T-cell (primary cell): ENCODE data around the gene GPR143. TPM values are rescaled to one million over a fixed set of nuclear protein-coding genes. Genes with fewer than 3 reads are reported as not detected.
A peak's percentile ranks its signal among the peaks of the same experiment; 100 is the strongest.

Experiments used
- ATAC-seq, 4 experiments: fragments of 200-7000 bp in 3 of 4; fragments of 150-1000 bp in 1 of 4; cut with Tn5 transposase; replicated peaks in 1 of 4; 1 replicate in 3 of 4; 2 replicates in 1 of 4; pipeline ENCODE4 v1.10.0; 2021; ENCODE audit warnings: moderate library complexity in 3 of 4, mild to moderate bottlenecking in 2 of 4, moderate number of reproducible peaks in 1 of 4
- CTCF ChIA-PET, 2 donors: fragments of 300-600 bp; sonication (Branson Sonifier 250); formaldehyde crosslinking; loops; one replicate each; lab custom pipeline; 2022; ENCODE audit warnings: antibody characterized with exemption in 2 of 2; lab: Charles Lee
- POLR2A ChIA-PET, 2 donors: fragments of 300-600 bp; sonication (Branson Sonifier 250); formaldehyde crosslinking; loops; one replicate each; lab custom pipeline; 2022; ENCODE audit warnings: antibody characterized with exemption in 2 of 2; lab: Charles Lee
- DNase-seq, 35 experiments: peaks; one replicate each; pipeline versions ENCODE4 v3.0.0 to v3.0.0-alpha.2; 2013 to 2023
- H3K27ac ChIP-seq: one replicate; pipeline ENCODE4 v1.5.1; 2013; ENCODE audit warnings: low read length
- H3K27me3 ChIP-seq, 2 experiments: replicated peaks in 1 of 2; 1 replicate in 1 of 2; 2 replicates in 1 of 2; pipeline versions ENCODE4 v1.6.1 to v1.7.0; 2013; ENCODE audit warnings: low read length in 1 of 2, mixed read lengths in 1 of 2; ENCODE audit not compliant: control insufficient read depth in 2 of 2, insufficient read depth in 2 of 2; ENCODE audit errors: extremely low read depth in 1 of 2
- H3K36me3 ChIP-seq, 2 donors: 1 replicate in 1 of 2; 2 replicates in 1 of 2; pipeline versions ENCODE4 v1.6.1 to v1.7.0; 2013; ENCODE audit warnings: low read length in 1 of 2; ENCODE audit not compliant: control insufficient read depth in 2 of 2, insufficient read depth in 1 of 2; ENCODE audit errors: extremely low read depth in 1 of 2
- H3K4me1 ChIP-seq, 2 experiments: 1 replicate in 1 of 2; 2 replicates in 1 of 2; pipeline versions ENCODE4 v1.6.1 to v1.7.0; 2013; ENCODE audit warnings: low read length in 2 of 2, mixed read lengths in 1 of 2; ENCODE audit not compliant: insufficient read depth in 2 of 2, control insufficient read depth in 1 of 2; ENCODE audit errors: extremely low read depth in 1 of 2
- H3K4me3 ChIP-seq, 2 donors: 1 replicate in 1 of 2; 2 replicates in 1 of 2; pipeline versions ENCODE4 v1.5.1 to v1.7.0; 2013; ENCODE audit warnings: mild to moderate bottlenecking in 2 of 2, low read length in 1 of 2, moderate library complexity in 1 of 2; ENCODE audit not compliant: control insufficient read depth in 1 of 2; ENCODE audit errors: extremely low read depth in 1 of 2
- H3K9me3 ChIP-seq: 2 replicates; pipeline ENCODE4 v1.7.0; 2013
- H3K27ac Mint-ChIP-seq, 2 donors: one replicate each; pipeline ENCODE4 v1.8.0; 2020 to 2021; ENCODE audit warnings: mild to moderate bottlenecking in 2 of 2, mixed read lengths in 2 of 2
- H3K27me3 Mint-ChIP-seq, 2 donors: one replicate each; pipeline ENCODE4 v1.8.0; 2021 to 2022; ENCODE audit warnings: mixed read lengths in 2 of 2
- H3K36me3 Mint-ChIP-seq: one replicate; pipeline ENCODE4 v1.8.0; 2021; ENCODE audit warnings: mixed read lengths
- H3K4me1 Mint-ChIP-seq, 3 donors: one replicate each; pipeline ENCODE4 v1.8.0; 2020 to 2022; ENCODE audit warnings: mixed read lengths in 3 of 3, mild to moderate bottlenecking in 1 of 3
- H3K4me3 Mint-ChIP-seq, 3 donors: one replicate each; pipeline ENCODE4 v1.8.0; 2020 to 2022; ENCODE audit warnings: mild to moderate bottlenecking in 3 of 3, mixed read lengths in 3 of 3, moderate library complexity in 3 of 3
- H3K9me3 Mint-ChIP-seq, 3 donors: one replicate each; pipeline ENCODE4 v1.8.0; 2020 to 2022; ENCODE audit warnings: mixed read lengths in 3 of 3
- WGBS: methylation state at CpG from one replicate; pipeline ENCODE4 v1.1.5; 2013; ENCODE audit warnings: missing lambda C conversion rate; ENCODE audit not compliant: insufficient coverage; 5-methylcytosine and 5-hydroxymethylcytosine counted together
- total RNA-seq, 35 experiments: library from RNA in 6 of 35; stranded (reverse) in 6 of 35; fragments of 120-200 nt in 1 of 35; gene quantifications; one replicate each; pipeline versions ENCODE4 v1.2.1 to v1.2.4 and lab custom pipeline; 2013 to 2026

Gene GPR143
- total RNA-seq, 5 donors from 2014 or later (not counting 1 experiment from before 2014, with no cell fraction given) = not detected

- H3K4me3 Mint-ChIP-seq = no peak overlapping the region
- H3K4me1 Mint-ChIP-seq = no peaks in the 10 kb centered on the region
- POLR2A ChIA-PET = no interaction called here
- no peak overlapping the region for H3K27ac Mint-ChIP-seq
- CTCF ChIA-PET = no interaction called here
- Histone ChIP-seq H3K27ac (no peak overlapping the region), H3K36me3 (no peaks in the 10 kb centered on the region), H3K9me3 (peaks cover 2% of the 10 kb centered on the region), H3K4me1 (no peaks in the 10 kb centered on the region), H3K27me3 (no peaks in the 10 kb centered on the region), H3K4me3 (no peak overlapping the region)
- WGBS = no CpG with 5 or more reads among the region's 4 CpGs
- DNase-seq (no peak), ATAC-seq (no peak)
- no peaks in the 10 kb centered on the region for H3K36me3 Mint-ChIP-seq
- peaks cover 5 to 10% (median 5%) of the 10 kb centered on the region in 3 donors for H3K9me3 Mint-ChIP-seq
- peaks cover 6 to 8% of the 10 kb centered on the region in 2 donors for H3K27me3 Mint-ChIP-seq
These were observed 37.1 kb upstream of the GPR143 start for GRCh38 chrX:9802737-9803136.

GRCh38 chrX:9797384-9798360 is 32.0 kb upstream of the GPR143 start:
- no peaks in the 10 kb centered on the region for H3K36me3 Mint-ChIP-seq
- DNase-seq = no peak
- no peak for ATAC-seq
- no peak overlapping the region for H3K4me3 Mint-ChIP-seq
- peaks cover 2% of the 10 kb centered on the region for H3K9me3 ChIP-seq
- ChIA-PET POLR2A (no interaction called here), CTCF (no interaction called here)
- no peaks in the 10 kb centered on the region for H3K4me1 Mint-ChIP-seq
- peaks cover 8 to 14% of the 10 kb centered on the region in 2 donors for H3K27me3 Mint-ChIP-seq
- no CpG with 5 or more reads among the region's 11 CpGs for WGBS
- peaks cover 0 to 5% of the 10 kb centered on the region in 2 experiments for H3K27me3 ChIP-seq
- no peaks in the 10 kb centered on the region for H3K4me1 ChIP-seq
- H3K36me3 ChIP-seq = no peaks in the 10 kb centered on the region
- H3K27ac ChIP-seq = no peak overlapping the region
- H3K27ac Mint-ChIP-seq = no peak overlapping the region
- H3K4me3 ChIP-seq = no peak overlapping the region
- H3K9me3 Mint-ChIP-seq = peaks cover 9 to 17% (median 11%) of the 10 kb centered on the region in 3 donors

GRCh38 chrX:9794495-9794894 is 28.8 kb upstream of the GPR143 start:
- H3K27ac Mint-ChIP-seq = no peak overlapping the region

GRCh38 chrX:9790866-9791265 is 25.2 kb upstream of the GPR143 start:
- no peak overlapping the region for H3K4me3 Mint-ChIP-seq
- no peaks in the 10 kb centered on the region for H3K9me3 ChIP-seq
- peaks cover 25 to 27% of the 10 kb centered on the region in 2 donors for H3K27me3 Mint-ChIP-seq
- no peak for DNase-seq
- H3K27ac ChIP-seq = no peak overlapping the region
- H3K4me3 ChIP-seq = no peak overlapping the region
- ATAC-seq = no peak
- peaks cover 10 to 19% of the 10 kb centered on the region in 2 experiments for H3K27me3 ChIP-seq
- peaks cover 4 to 7% (median 6%) of the 10 kb centered on the region in 3 donors for H3K9me3 Mint-ChIP-seq
- ChIA-PET POLR2A (interaction anchor here in 1 of 2 donors (0.6 kb wide), 1 partner anchor 174 kb away, joined by 3 read pairs; no protein-coding TSS in a partner anchor), CTCF (no interaction called here)
- peaks cover 0 to 4% (median 2%) of the 10 kb centered on the region in 3 donors for H3K4me1 Mint-ChIP-seq
- no peak overlapping the region for H3K27ac Mint-ChIP-seq
- no peaks in the 10 kb centered on the region for H3K36me3 Mint-ChIP-seq
- H3K36me3 ChIP-seq = no peaks in the 10 kb centered on the region
- no CpG with 5 or more reads among the region's 6 CpGs for WGBS
- no peaks in the 10 kb centered on the region for H3K4me1 ChIP-seq

More at GRCh38 chrX:9794495-9794894, 28.8 kb upstream of the GPR143 start:
- no peak for DNase-seq
- Histone ChIP-seq H3K4me1 (no peaks in the 10 kb centered on the region), H3K4me3 (no peak overlapping the region), H3K27ac (no peak overlapping the region), H3K27me3 (peaks cover 2 to 12% of the 10 kb centered on the region in 2 experiments), H3K36me3 (no peaks in the 10 kb centered on the region), H3K9me3 (no peaks in the 10 kb centered on the region)
- POLR2A ChIA-PET = no interaction called here
- Mint-ChIP-seq H3K36me3 (no peaks in the 10 kb centered on the region), H3K27me3 (peaks cover 6 to 11% of the 10 kb centered on the region in 2 donors), H3K4me1 (no peaks in the 10 kb centered on the region), H3K9me3 (peaks cover 4 to 7% (median 6%) of the 10 kb centered on the region in 3 donors), H3K4me3 (no peak overlapping the region)
- CTCF ChIA-PET = no interaction called here
- no CpG with 5 or more reads among the region's 7 CpGs for WGBS
- no peak for ATAC-seq

- POLR2A ChIA-PET = interaction anchor here in 1 of 2 donors (0.6 kb wide), 1 partner anchor 17 kb away, joined by 9 read pairs; no protein-coding TSS in a partner anchor
- CTCF ChIA-PET = interaction anchor here in 1 of 2 donors (0.8 kb wide), 1 partner anchor 12 kb away, joined by 3 read pairs; no protein-coding TSS in a partner anchor
- DNase-seq = no peak
These were observed 23.9 kb upstream of the GPR143 start for GRCh38 chrX:9789555-9789954.

GRCh38 chrX:9788911-9789310 is 23.3 kb upstream of the GPR143 start:
- WGBS = no CpG with 5 or more reads among the region's 2 CpGs
- no peak for ATAC-seq
- Histone ChIP-seq H3K9me3 (no peaks in the 10 kb centered on the region), H3K27me3 (peaks cover 10 to 23% of the 10 kb centered on the region in 2 experiments), H3K4me1 (no peaks in the 10 kb centered on the region), H3K27ac (no peak overlapping the region), H3K4me3 (no peak overlapping the region), H3K36me3 (no peaks in the 10 kb centered on the region)
- Mint-ChIP-seq H3K36me3 (no peaks in the 10 kb centered on the region), H3K9me3 (no peaks in the 10 kb centered on the region), H3K4me3 (peak overlapping the region in 1 of 3 donors; percentile 55), H3K27ac (no peak overlapping the region), H3K27me3 (peaks cover 19 to 31% of the 10 kb centered on the region in 2 donors), H3K4me1 (peaks cover 0 to 4% (median 4%) of the 10 kb centered on the region in 3 donors)
- DNase-seq = no peak
- ChIA-PET POLR2A (no interaction called here), CTCF (no interaction called here)

More at GRCh38 chrX:9789555-9789954, 23.9 kb upstream of the GPR143 start:
- H3K4me3 ChIP-seq = no peak overlapping the region
- Mint-ChIP-seq H3K36me3 (no peaks in the 10 kb centered on the region), H3K27ac (no peak overlapping the region), H3K4me1 (peaks cover 0 to 4% (median 4%) of the 10 kb centered on the region in 3 donors), H3K9me3 (no peaks in the 10 kb centered on the region), H3K27me3 (peaks cover 19 to 31% of the 10 kb centered on the region in 2 donors), H3K4me3 (no peak overlapping the region)
- peaks cover 10 to 23% of the 10 kb centered on the region in 2 experiments for H3K27me3 ChIP-seq
- ATAC-seq = no peak
- WGBS = no CpG with 5 or more reads among the region's 5 CpGs
- no peaks in the 10 kb centered on the region for H3K9me3 ChIP-seq
- H3K4me1 ChIP-seq = no peaks in the 10 kb centered on the region
- no peaks in the 10 kb centered on the region for H3K36me3 ChIP-seq
- H3K27ac ChIP-seq = no peak overlapping the region
